HepG2 (cell line): ENCODE measurements around the gene MGMT. TPM values are rescaled to one million over a fixed set of nuclear protein-coding genes. Genes with fewer than 3 reads are reported as not detected.

Source experiments
- ATAC-seq: fragments of 200-7000 bp; cut with Tn5 transposase; 3 replicates; pipeline ENCODE4 v1.9.1; 2020; ENCODE audit warnings: mild to moderate bottlenecking, moderate library complexity
- BruUV-seq: library from RNA; stranded (reverse); fragments of 400-500 nt; replicated peaks from 2 replicates; lab custom pipeline; 2021; lab: Mats Ljungman, UMichigan
- CTCF ChIA-PET: fragments of 300-600 bp; formaldehyde crosslinking; extraction: SDS; loops from one replicate; lab custom pipeline; 2021; ENCODE audit warnings: low total read pairs, inconsistent platforms, low intra/inter-chr PET ratio; lab: Yijun Ruan, JAX
- POLR2A ChIA-PET: fragments of 350-600 bp; sonication (Branson Sonifier 250); formaldehyde crosslinking; loops from one replicate; lab custom pipeline; 2020; ENCODE audit warnings: antibody characterized with exemption, inconsistent platforms; lab: Yijun Ruan, JAX
- DNase-seq: peaks from one replicate; pipeline ENCODE4 v3.0.0-alpha.2; 2015; ENCODE audit warnings: low spot score
- FAIRE-seq: peaks from 3 replicates; lab custom pipeline; 2011; peaks lifted over from hg19 to GRCh38; lab: Jason Lieb, UNC
- H2AFZ ChIP-seq: one replicate; pipeline ENCODE4 v1.6.1; 2011; ENCODE audit warnings: low read length, inconsistent platforms
- H3K27ac ChIP-seq: fragments of 300-600 bp; 3 replicates; pipeline ENCODE4 v1.8.0; 2011; ENCODE audit warnings: mixed run types, mild to moderate bottlenecking, mixed read lengths, low read length, inconsistent platforms; ENCODE audit not compliant: insufficient read depth; ENCODE audit errors: extremely low read length
- H3K27me3 ChIP-seq, 2 experiments: fragments of 200-600 bp in 1 of 2; 2 replicates in 1 of 2; 3 replicates in 1 of 2; pipeline versions ENCODE4 v1.6.0 to v1.8.0; 2011; ENCODE audit warnings: low read length in 2 of 2, mild to moderate bottlenecking in 2 of 2, moderate library complexity in 2 of 2, inconsistent platforms in 1 of 2; ENCODE audit not compliant: insufficient read depth in 2 of 2, control insufficient read depth in 1 of 2
- H3K36me3 ChIP-seq, 2 experiments: fragments of 200-600 bp in 1 of 2; replicated peaks in 1 of 2; 2 replicates in 1 of 2; 3 replicates in 1 of 2; pipeline versions ENCODE4 v1.5.1 to v1.8.0; 2011; ENCODE audit warnings: low read length in 2 of 2, inconsistent platforms in 1 of 2; ENCODE audit not compliant: insufficient read depth in 2 of 2, control insufficient read depth in 1 of 2
- H3K4me1 ChIP-seq: 2 replicates; pipeline ENCODE4 v1.5.1; 2012; ENCODE audit warnings: low read length, inconsistent platforms; ENCODE audit not compliant: insufficient read depth
- H3K4me2 ChIP-seq: 2 replicates; pipeline ENCODE4 v1.6.0; 2011; ENCODE audit warnings: low read depth, low read length, inconsistent platforms
- H3K4me3 ChIP-seq, 3 experiments: fragments of 200-600 bp in 1 of 3; sonication (generic), shearing (Covaris generic) in 1 of 3; replicated peaks in 1 of 3; 2 replicates each; pipeline ENCODE4 v1.5.1; 2011 to 2016; ENCODE audit warnings: low read length in 3 of 3, inconsistent platforms in 2 of 3, low read depth in 2 of 3, mild to moderate bottlenecking in 2 of 3, control low read depth in 1 of 3, mixed read lengths in 1 of 3; ENCODE audit not compliant: insufficient read depth in 1 of 3
- H3K79me2 ChIP-seq: one replicate; pipeline ENCODE4 v1.6.1; 2011; ENCODE audit warnings: low read length, inconsistent platforms; ENCODE audit not compliant: insufficient read depth
- H3K9ac ChIP-seq: 2 replicates; pipeline ENCODE4 v1.6.0; 2011; ENCODE audit warnings: mild to moderate bottlenecking, low read depth, low read length, inconsistent platforms; ENCODE audit not compliant: insufficient read depth
- H3K9me3 ChIP-seq: 2 replicates; pipeline ENCODE4 v1.5.1; 2012; ENCODE audit warnings: mild to moderate bottlenecking, low read length
- H4K20me1 ChIP-seq: 2 replicates; pipeline ENCODE4 v1.6.0; 2011; ENCODE audit warnings: inconsistent platforms, mild to moderate bottlenecking, low read length, moderate library complexity; ENCODE audit not compliant: insufficient read depth
- ATM ChIP-seq: fragments of 450-650 bp; IDR thresholded peaks from 2 replicates; pipeline ENCODE4 v1.7.1; 2017; ENCODE audit warnings: mild to moderate bottlenecking, borderline replicate concordance
- FOXA1 ChIP-seq, 2 experiments: fragments of 450-650 bp in 1 of 2; sonication (generic) in 1 of 2; formaldehyde crosslinking in 1 of 2; IDR thresholded peaks; 2 replicates each; pipeline versions ENCODE4 v1.4.0 to v1.6.1; 2016 to 2020; ENCODE audit warnings: missing genetic modification reagents in 1 of 2
- HHEX ChIP-seq: IDR thresholded peaks from 2 replicates; pipeline ENCODE4 v1.6.1; 2016; ENCODE audit warnings: control low read depth
- IRX3 ChIP-seq: sonication (generic); formaldehyde crosslinking; IDR thresholded peaks from 2 replicates; pipeline ENCODE4 v1.8.1; 2023; ENCODE audit warnings: mild to moderate bottlenecking, low read depth, missing genetic modification reagents, borderline replicate concordance
- SP2 ChIP-seq: sonication (generic); formaldehyde crosslinking; IDR thresholded peaks from 2 replicates; pipeline ENCODE4 v1.5.1; 2020; ENCODE audit warnings: mild to moderate bottlenecking, missing genetic modification reagents
- ZNF234 ChIP-seq: sonication (generic); formaldehyde crosslinking; conservative IDR thresholded peaks from 2 replicates; pipeline ENCODE4 v1.5.1; 2020; ENCODE audit warnings: mild to moderate bottlenecking, missing genetic modification reagents
- ZNF609 ChIP-seq: sonication (generic); formaldehyde crosslinking; IDR thresholded peaks from 2 replicates; pipeline ENCODE4 v1.4.0; 2020; ENCODE audit warnings: mild to moderate bottlenecking, missing genetic modification reagents, borderline replicate concordance
- WGBS: methylation state at CpG from one replicate; pipeline ENCODE4 v1.1.6; 2017; ENCODE audit warnings: low lambda C conversion rate; 5-methylcytosine and 5-hydroxymethylcytosine counted together
- in situ Hi-C: cut with HindIII; loops from 2 replicates; pipeline ENCODE4 v1.10.0; 2017; ENCODE audit warnings: low pct_unique_long_range_greater_than_20kb; ENCODE audit not compliant: extremely low pct_ligation_motif_present
- intact Hi-C: fragments of 100-400 bp; cut with micrococcal nuclease; formaldehyde crosslinking; loops from one replicate; pipeline ENCODE4 v1.10.0; 2022; ENCODE audit not compliant: unreplicated experiment
- polyA plus RNA-seq, 8 experiments: library from polyadenylated mRNA; depleted of rRNA in 3 of 8; stranded (reverse) in 7 of 8; unstranded in 1 of 8; fragments of >200 nt; fragmentation: Illumina TruSeq in 4 of 8; extraction: Trizol in 4 of 8; gene quantifications; 2 replicates each; pipeline versions ENCODE4 v1.2.1 to v1.2.3, GENCODE V29; 2011 to 2016; ENCODE audit warnings: low read depth in 4 of 8, missing spikeins in 1 of 8, mixed read lengths in 1 of 8; ENCODE audit not compliant: insufficient read depth in 1 of 8
- total RNA-seq, 5 experiments: library from RNA; depleted of rRNA; stranded (reverse); fragments of >200 nt; fragmentation: Illumina TruSeq; extraction: Trizol; gene quantifications; 2 replicates each; pipeline ENCODE4 v1.2.3, GENCODE V29; 2016; ENCODE audit warnings: low read depth in 1 of 5
- TF ChIP-seq, protein P1 (sequence below): sonication (generic); formaldehyde crosslinking; IDR thresholded peaks from 2 replicates; pipeline ENCODE4 v1.5.1; 2020; ENCODE audit warnings: mild to moderate bottlenecking, missing genetic modification reagents, borderline replicate concordance
- TF ChIP-seq, protein P2 (sequence below): sonication (generic); formaldehyde crosslinking; IDR thresholded peaks from 2 replicates; pipeline ENCODE4 v1.9.0; 2021; ENCODE audit warnings: missing genetic modification reagents, borderline replicate concordance

MGMT gene
- total and polyA plus RNA-seq, 2 of the 13 experiments (the other 11 are each of a cell fraction or from before 2014, with no cell fraction given) = 12.0 to 19.5 TPM

DNA sequence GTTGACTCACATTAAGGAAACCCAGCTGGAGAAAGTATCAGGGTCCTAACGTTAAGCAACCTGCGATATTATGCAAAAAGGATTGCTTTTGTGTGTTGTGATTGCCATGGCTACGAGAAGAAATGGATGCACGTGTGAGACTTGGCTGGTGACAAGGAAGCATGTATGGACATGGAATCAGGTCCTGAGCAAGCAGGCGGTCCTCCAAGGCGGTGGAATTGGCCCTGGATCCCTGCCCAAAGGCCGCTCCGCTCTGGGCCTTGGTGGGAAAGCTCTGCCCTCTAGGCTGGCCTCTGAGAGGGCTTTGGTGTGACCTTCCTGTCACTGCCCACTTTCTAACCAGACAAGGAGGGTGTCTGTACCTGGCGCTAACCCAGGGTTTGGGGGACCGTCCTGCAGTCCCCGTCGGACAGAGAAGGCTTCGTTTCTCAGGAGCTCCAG lies 305.0 kb downstream of the MGMT start:
- no TSS peak for BruUV-seq
- TF ChIP-seq ATM (no peak), FOXA1 (IDR thresholded peaks at IDR 0.05) (no peak), FOXA1 (CRISPR knock-in tag; IDR thresholded peaks at IDR 0.05) (no peak), SP2 (no peak), ZNF234 (no peak), ZNF609 (CRISPR knock-in tag) (no peak), IRX3 (CRISPR knock-in tag) (no peak), HHEX (CRISPR knock-in tag) (no peak)
- TF ChIP-seq, protein P1, sequence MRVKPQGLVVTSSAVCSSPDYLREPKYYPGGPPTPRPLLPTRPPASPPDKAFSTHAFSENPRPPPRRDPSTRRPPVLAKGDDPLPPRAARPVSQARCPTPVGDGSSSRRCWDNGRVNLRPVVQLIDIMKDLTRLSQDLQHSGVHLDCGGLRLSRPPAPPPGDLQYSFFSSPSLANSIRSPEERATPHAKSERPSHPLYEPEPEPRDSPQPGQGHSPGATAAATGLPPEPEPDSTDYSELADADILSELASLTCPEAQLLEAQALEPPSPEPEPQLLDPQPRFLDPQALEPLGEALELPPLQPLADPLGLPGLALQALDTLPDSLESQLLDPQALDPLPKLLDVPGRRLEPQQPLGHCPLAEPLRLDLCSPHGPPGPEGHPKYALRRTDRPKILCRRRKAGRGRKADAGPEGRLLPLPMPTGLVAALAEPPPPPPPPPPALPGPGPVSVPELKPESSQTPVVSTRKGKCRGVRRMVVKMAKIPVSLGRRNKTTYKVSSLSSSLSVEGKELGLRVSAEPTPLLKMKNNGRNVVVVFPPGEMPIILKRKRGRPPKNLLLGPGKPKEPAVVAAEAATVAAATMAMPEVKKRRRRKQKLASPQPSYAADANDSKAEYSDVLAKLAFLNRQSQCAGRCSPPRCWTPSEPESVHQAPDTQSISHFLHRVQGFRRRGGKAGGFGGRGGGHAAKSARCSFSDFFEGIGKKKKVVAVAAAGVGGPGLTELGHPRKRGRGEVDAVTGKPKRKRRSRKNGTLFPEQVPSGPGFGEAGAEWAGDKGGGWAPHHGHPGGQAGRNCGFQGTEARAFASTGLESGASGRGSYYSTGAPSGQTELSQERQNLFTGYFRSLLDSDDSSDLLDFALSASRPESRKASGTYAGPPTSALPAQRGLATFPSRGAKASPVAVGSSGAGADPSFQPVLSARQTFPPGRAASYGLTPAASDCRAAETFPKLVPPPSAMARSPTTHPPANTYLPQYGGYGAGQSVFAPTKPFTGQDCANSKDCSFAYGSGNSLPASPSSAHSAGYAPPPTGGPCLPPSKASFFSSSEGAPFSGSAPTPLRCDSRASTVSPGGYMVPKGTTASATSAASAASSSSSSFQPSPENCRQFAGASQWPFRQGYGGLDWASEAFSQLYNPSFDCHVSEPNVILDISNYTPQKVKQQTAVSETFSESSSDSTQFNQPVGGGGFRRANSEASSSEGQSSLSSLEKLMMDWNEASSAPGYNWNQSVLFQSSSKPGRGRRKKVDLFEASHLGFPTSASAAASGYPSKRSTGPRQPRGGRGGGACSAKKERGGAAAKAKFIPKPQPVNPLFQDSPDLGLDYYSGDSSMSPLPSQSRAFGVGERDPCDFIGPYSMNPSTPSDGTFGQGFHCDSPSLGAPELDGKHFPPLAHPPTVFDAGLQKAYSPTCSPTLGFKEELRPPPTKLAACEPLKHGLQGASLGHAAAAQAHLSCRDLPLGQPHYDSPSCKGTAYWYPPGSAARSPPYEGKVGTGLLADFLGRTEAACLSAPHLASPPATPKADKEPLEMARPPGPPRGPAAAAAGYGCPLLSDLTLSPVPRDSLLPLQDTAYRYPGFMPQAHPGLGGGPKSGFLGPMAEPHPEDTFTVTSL = no peak
- TF ChIP-seq, protein P2, sequence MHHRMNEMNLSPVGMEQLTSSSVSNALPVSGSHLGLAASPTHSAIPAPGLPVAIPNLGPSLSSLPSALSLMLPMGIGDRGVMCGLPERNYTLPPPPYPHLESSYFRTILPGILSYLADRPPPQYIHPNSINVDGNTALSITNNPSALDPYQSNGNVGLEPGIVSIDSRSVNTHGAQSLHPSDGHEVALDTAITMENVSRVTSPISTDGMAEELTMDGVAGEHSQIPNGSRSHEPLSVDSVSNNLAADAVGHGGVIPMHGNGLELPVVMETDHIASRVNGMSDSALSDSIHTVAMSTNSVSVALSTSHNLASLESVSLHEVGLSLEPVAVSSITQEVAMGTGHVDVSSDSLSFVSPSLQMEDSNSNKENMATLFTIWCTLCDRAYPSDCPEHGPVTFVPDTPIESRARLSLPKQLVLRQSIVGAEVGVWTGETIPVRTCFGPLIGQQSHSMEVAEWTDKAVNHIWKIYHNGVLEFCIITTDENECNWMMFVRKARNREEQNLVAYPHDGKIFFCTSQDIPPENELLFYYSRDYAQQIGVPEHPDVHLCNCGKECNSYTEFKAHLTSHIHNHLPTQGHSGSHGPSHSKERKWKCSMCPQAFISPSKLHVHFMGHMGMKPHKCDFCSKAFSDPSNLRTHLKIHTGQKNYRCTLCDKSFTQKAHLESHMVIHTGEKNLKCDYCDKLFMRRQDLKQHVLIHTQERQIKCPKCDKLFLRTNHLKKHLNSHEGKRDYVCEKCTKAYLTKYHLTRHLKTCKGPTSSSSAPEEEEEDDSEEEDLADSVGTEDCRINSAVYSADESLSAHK = no peak

More for the DNA sequence above, 305.0 kb downstream of the MGMT start:
- no peak overlapping the region for H3K4me2 ChIP-seq
- H3K9me3 ChIP-seq = no peaks in the 10 kb centered on the region
- DNase-seq (no peak), ATAC-seq (no peak), FAIRE-seq (no peak)
- intact Hi-C loops = no loop called here
- H4K20me1 ChIP-seq = no peaks in the 10 kb centered on the region
- H3K9ac ChIP-seq = no peak overlapping the region
- POLR2A ChIA-PET = no interaction called here
- no peak overlapping the region for H2AFZ ChIP-seq
- in situ Hi-C loops = no loop called here
- no peak overlapping the region for H3K27ac ChIP-seq
- H3K4me1 ChIP-seq = no peaks in the 10 kb centered on the region
- no peaks in the 10 kb centered on the region for H3K36me3 ChIP-seq
- no peak overlapping the region for H3K4me3 ChIP-seq
- CTCF ChIA-PET = no interaction called here
- WGBS = 76% methylated on average over 13 of the region's 13 CpGs
- no peaks in the 10 kb centered on the region for H3K27me3 ChIP-seq
- no peaks in the 10 kb centered on the region for H3K79me2 ChIP-seq
